HEK293 (cell line): ENCODE data around the gene BAHD1.
A peak's percentile ranks its signal among the peaks of the same experiment; 100 is the strongest.

Experiments used
- HOXA7 ChIP-seq: sonication (generic); formaldehyde crosslinking; IDR thresholded peaks from 2 replicates; pipeline ENCODE4 v1.8.1; 2022; ENCODE audit warnings: missing genetic modification reagents, borderline replicate concordance
- MYNN ChIP-seq: fragments of 450-650 bp; formaldehyde crosslinking; IDR thresholded peaks from 2 replicates; pipeline ENCODE4 v1.5.1; 2016; ENCODE audit warnings: missing biosample characterization, missing genetic modification characterization, borderline replicate concordance
- RBAK ChIP-seq: fragments of 450-650 bp; formaldehyde crosslinking; IDR thresholded peaks from 2 replicates; pipeline ENCODE4 v1.5.1; 2016; ENCODE audit warnings: missing biosample characterization, missing genetic modification characterization
- SALL2 ChIP-seq: fragments of 450-650 bp; formaldehyde crosslinking; IDR thresholded peaks from 2 replicates; pipeline ENCODE4 v1.5.0; 2017; ENCODE audit warnings: missing biosample characterization, mild to moderate bottlenecking, missing genetic modification characterization, borderline replicate concordance
- SETDB1 ChIP-seq: IDR thresholded peaks from one replicate; pipeline ENCODE4 v1.6.1; 2017; ENCODE audit warnings: mild to moderate bottlenecking, low read length, moderate library complexity, mixed read lengths; ENCODE audit not compliant: insufficient read length
- ZNF10 ChIP-seq: fragments of 450-650 bp; formaldehyde crosslinking; IDR thresholded peaks from 2 replicates; pipeline ENCODE4 v1.5.1; 2017; ENCODE audit warnings: missing biosample characterization, missing genetic modification characterization
- ZNF19 ChIP-seq: fragments of 450-650 bp; formaldehyde crosslinking; IDR thresholded peaks from 2 replicates; pipeline ENCODE4; 2016; ENCODE audit warnings: missing biosample characterization, missing genetic modification characterization, low read depth
- ZNF221 ChIP-seq: fragments of 450-650 bp; formaldehyde crosslinking; IDR thresholded peaks from 2 replicates; pipeline ENCODE4 v1.5.1; 2017; ENCODE audit warnings: missing biosample characterization, missing genetic modification characterization, borderline replicate concordance
- ZNF23 ChIP-seq: fragments of 450-650 bp; formaldehyde crosslinking; IDR thresholded peaks from 2 replicates; pipeline ENCODE4 v1.5.1; 2016; ENCODE audit warnings: missing biosample characterization, missing genetic modification characterization, borderline replicate concordance
- ZNF274 ChIP-seq, 2 experiments: fragments of 200-500 bp in 1 of 2; fragments of 450-650 bp in 1 of 2; sonication (Bioruptor generic) in 1 of 2; formaldehyde crosslinking in 1 of 2; IDR thresholded peaks; 2 replicates each; pipeline versions ENCODE4 v1.5.1 to v1.6.1; 2014 to 2016; ENCODE audit warnings: borderline replicate concordance in 1 of 2, inconsistent platforms in 1 of 2, low read length in 1 of 2, missing biosample characterization in 1 of 2, missing genetic modification characterization in 1 of 2
- ZNF366 ChIP-seq: fragments of 450-650 bp; formaldehyde crosslinking; conservative IDR thresholded peaks from 2 replicates; pipeline ENCODE4 v1.5.1; 2016; ENCODE audit warnings: missing biosample characterization, missing genetic modification characterization
- ZNF391 ChIP-seq: fragments of 450-650 bp; formaldehyde crosslinking; IDR thresholded peaks from 2 replicates; pipeline ENCODE4 v1.5.1; 2016; ENCODE audit warnings: low read depth, missing biosample characterization, missing genetic modification characterization, borderline replicate concordance
- ZNF404 ChIP-seq: fragments of 450-650 bp; formaldehyde crosslinking; IDR thresholded peaks from 2 replicates; pipeline ENCODE4 v1.5.1; 2017; ENCODE audit warnings: missing biosample characterization, missing genetic modification characterization
- ZNF426 ChIP-seq: fragments of 450-650 bp; formaldehyde crosslinking; IDR thresholded peaks from 2 replicates; pipeline ENCODE4 v1.5.1; 2017; ENCODE audit warnings: missing biosample characterization, missing genetic modification characterization, mild to moderate bottlenecking, inconsistent platforms, moderate library complexity
- ZNF510 ChIP-seq: fragments of 450-650 bp; formaldehyde crosslinking; IDR thresholded peaks from 2 replicates; pipeline ENCODE4 v1.5.1; 2018; ENCODE audit warnings: mild to moderate bottlenecking, missing genetic modification characterization, missing biosample characterization; ENCODE audit not compliant: insufficient replicate concordance
- ZNF521 ChIP-seq: fragments of 450-650 bp; formaldehyde crosslinking; IDR thresholded peaks from 2 replicates; pipeline ENCODE4 v1.5.1; 2017; ENCODE audit warnings: missing biosample characterization, mild to moderate bottlenecking, missing genetic modification characterization
- ZNF561 ChIP-seq: fragments of 450-650 bp; IDR thresholded peaks from 2 replicates; pipeline ENCODE4 v1.5.1; 2018; ENCODE audit warnings: missing biosample characterization, missing genetic modification characterization, borderline replicate concordance
- ZNF596 ChIP-seq: fragments of 450-650 bp; IDR thresholded peaks from 2 replicates; pipeline ENCODE4 v1.5.0; 2018; ENCODE audit warnings: missing biosample characterization, mild to moderate bottlenecking, missing genetic modification characterization, moderate library complexity
- ZNF626 ChIP-seq: fragments of 450-650 bp; sonication (Bioruptor Pico); formaldehyde crosslinking; IDR thresholded peaks from 2 replicates; pipeline ENCODE4 v1.5.1; 2018; ENCODE audit warnings: missing biosample characterization, missing genetic modification characterization, inconsistent platforms
- ZNF658 ChIP-seq: fragments of 450-650 bp; formaldehyde crosslinking; IDR thresholded peaks from 2 replicates; pipeline ENCODE4; 2016; ENCODE audit warnings: missing biosample characterization, missing genetic modification characterization
- ZNF747 ChIP-seq: fragments of 450-650 bp; formaldehyde crosslinking; IDR thresholded peaks from 2 replicates; pipeline ENCODE4 v1.5.1; 2016; ENCODE audit warnings: missing biosample characterization, missing genetic modification characterization
- ZNF76 ChIP-seq: fragments of 450-650 bp; formaldehyde crosslinking; IDR thresholded peaks from 2 replicates; pipeline ENCODE4; 2016; ENCODE audit warnings: low read depth, missing biosample characterization, missing genetic modification characterization, borderline replicate concordance
- ZNF777 ChIP-seq: fragments of 450-650 bp; formaldehyde crosslinking; IDR thresholded peaks from 2 replicates; pipeline ENCODE4 v1.5.1; 2017; ENCODE audit warnings: missing biosample characterization, missing genetic modification characterization, borderline replicate concordance
- ZNF792 ChIP-seq: fragments of 450-650 bp; formaldehyde crosslinking; IDR thresholded peaks from 2 replicates; pipeline ENCODE4 v1.5.1; 2016; ENCODE audit warnings: missing biosample characterization, missing genetic modification characterization
- ZSCAN23 ChIP-seq: fragments of 450-650 bp; formaldehyde crosslinking; IDR thresholded peaks from 2 replicates; pipeline ENCODE4 v1.5.1; 2016; ENCODE audit warnings: missing biosample characterization, missing genetic modification characterization
- TF ChIP-seq, protein P1 (sequence below): fragments of 450-650 bp; formaldehyde crosslinking; IDR thresholded peaks from 2 replicates; pipeline ENCODE4 v1.5.1; 2017; ENCODE audit warnings: missing biosample characterization, missing genetic modification characterization
- TF ChIP-seq, protein P2 (sequence below): fragments of 450-650 bp; formaldehyde crosslinking; IDR thresholded peaks from 2 replicates; pipeline ENCODE4 v1.5.1; 2017; ENCODE audit warnings: missing biosample characterization, mild to moderate bottlenecking, missing genetic modification characterization, moderate library complexity
- TF ChIP-seq, protein P3 (sequence below): fragments of 450-650 bp; formaldehyde crosslinking; IDR thresholded peaks from 2 replicates; pipeline ENCODE4 v1.5.1; 2016; ENCODE audit warnings: missing biosample characterization, missing genetic modification characterization
- TF ChIP-seq, protein P4 (sequence below): fragments of 450-650 bp; formaldehyde crosslinking; IDR thresholded peaks from 2 replicates; pipeline ENCODE4 v1.5.1; 2016; ENCODE audit warnings: missing biosample characterization, missing genetic modification characterization

BAHD1 gene

DNA sequence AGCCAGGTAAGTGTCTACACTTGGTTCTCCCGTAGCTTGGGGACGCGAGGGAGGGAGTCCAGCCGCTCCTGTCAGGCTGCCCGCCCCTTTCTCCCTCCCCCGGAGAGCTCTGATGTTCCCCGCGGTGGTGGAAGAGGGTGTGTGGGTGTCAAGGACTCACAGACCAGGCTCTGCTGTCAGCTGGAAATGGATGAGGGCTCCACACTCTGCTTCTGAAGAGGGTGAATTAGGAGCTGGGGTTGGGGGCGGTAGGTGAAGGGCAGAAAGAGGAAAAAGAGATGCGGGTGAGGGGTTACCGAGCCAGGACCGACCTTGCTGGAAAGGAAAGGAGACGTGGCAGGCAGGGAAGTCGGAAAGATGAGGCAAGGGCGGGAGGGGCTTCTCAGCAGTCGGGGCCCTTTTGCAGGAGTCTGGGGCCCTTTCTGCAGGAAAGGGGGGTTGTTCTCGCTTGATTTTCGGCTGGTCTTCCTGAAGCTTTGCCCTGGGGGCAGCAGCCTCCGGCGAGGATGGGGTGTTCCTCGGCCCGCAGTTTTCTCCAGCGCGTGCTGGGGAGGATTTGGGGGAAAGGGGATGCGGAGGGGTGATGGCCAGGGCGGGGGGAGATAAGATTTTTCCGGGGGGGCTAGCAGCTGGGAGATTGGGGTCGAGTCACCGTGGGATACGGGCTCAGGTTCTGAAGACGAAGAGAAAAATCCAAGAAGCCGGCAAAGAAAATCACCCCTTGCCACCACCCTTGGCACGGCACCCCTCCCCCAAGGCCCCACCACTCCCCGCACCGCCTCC is 602 bp upstream of the BAHD1 start (continued):
- TF ChIP-seq ZNF426 (no peak), MYNN (tag by site-specific recombination) (no peak), SETDB1 (no peak), ZNF76 (peak; percentile 14; the same call in 1 of the 2 replicates), ZNF561 (no peak), ZNF747 (tag by site-specific recombination) (no peak), ZNF366 (tag by site-specific recombination) (peak; percentile 51), ZNF626 (tag by site-specific recombination) (no peak), ZNF792 (tag by site-specific recombination) (no peak), ZNF221 (tag by site-specific recombination) (no peak), ZSCAN23 (tag by site-specific recombination) (no peak), RBAK (tag by site-specific recombination) (no peak), HOXA7 (no peak), ZNF510 (tag by site-specific recombination) (no peak), ZNF521 (tag by site-specific recombination) (no peak), ZNF658 (no peak), ZNF10 (no peak), ZNF404 (tag by site-specific recombination) (no peak), ZNF23 (tag by site-specific recombination) (no peak), ZNF777 (tag by site-specific recombination) (no peak), ZNF596 (tag by site-specific recombination) (no peak), ZNF19 (tag by site-specific recombination) (no peak), ZNF274 (IDR thresholded peaks at IDR 0.05; ENCODE audit: low read length) (no peak), ZNF274 (tag by site-specific recombination; IDR thresholded peaks at IDR 0.05; ENCODE audit: borderline replicate concordance) (no peak), ZNF391 (tag by site-specific recombination) (no peak), SALL2 (tag by site-specific recombination) (no peak)
- TF ChIP-seq, protein P1, sequence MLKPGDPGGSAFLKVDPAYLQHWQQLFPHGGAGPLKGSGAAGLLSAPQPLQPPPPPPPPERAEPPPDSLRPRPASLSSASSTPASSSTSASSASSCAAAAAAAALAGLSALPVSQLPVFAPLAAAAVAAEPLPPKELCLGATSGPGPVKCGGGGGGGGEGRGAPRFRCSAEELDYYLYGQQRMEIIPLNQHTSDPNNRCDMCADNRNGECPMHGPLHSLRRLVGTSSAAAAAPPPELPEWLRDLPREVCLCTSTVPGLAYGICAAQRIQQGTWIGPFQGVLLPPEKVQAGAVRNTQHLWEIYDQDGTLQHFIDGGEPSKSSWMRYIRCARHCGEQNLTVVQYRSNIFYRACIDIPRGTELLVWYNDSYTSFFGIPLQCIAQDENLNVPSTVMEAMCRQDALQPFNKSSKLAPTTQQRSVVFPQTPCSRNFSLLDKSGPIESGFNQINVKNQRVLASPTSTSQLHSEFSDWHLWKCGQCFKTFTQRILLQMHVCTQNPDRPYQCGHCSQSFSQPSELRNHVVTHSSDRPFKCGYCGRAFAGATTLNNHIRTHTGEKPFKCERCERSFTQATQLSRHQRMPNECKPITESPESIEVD: no peak
- TF ChIP-seq, protein P2, sequence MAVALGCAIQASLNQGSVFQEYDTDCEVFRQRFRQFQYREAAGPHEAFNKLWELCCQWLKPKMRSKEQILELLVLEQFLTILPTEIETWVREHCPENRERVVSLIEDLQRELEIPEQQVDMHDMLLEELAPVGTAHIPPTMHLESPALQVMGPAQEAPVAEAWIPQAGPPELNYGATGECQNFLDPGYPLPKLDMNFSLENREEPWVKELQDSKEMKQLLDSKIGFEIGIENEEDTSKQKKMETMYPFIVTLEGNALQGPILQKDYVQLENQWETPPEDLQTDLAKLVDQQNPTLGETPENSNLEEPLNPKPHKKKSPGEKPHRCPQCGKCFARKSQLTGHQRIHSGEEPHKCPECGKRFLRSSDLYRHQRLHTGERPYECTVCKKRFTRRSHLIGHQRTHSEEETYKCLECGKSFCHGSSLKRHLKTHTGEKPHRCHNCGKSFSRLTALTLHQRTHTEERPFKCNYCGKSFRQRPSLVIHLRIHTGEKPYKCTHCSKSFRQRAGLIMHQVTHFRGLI: no peak
- TF ChIP-seq, protein P3, sequence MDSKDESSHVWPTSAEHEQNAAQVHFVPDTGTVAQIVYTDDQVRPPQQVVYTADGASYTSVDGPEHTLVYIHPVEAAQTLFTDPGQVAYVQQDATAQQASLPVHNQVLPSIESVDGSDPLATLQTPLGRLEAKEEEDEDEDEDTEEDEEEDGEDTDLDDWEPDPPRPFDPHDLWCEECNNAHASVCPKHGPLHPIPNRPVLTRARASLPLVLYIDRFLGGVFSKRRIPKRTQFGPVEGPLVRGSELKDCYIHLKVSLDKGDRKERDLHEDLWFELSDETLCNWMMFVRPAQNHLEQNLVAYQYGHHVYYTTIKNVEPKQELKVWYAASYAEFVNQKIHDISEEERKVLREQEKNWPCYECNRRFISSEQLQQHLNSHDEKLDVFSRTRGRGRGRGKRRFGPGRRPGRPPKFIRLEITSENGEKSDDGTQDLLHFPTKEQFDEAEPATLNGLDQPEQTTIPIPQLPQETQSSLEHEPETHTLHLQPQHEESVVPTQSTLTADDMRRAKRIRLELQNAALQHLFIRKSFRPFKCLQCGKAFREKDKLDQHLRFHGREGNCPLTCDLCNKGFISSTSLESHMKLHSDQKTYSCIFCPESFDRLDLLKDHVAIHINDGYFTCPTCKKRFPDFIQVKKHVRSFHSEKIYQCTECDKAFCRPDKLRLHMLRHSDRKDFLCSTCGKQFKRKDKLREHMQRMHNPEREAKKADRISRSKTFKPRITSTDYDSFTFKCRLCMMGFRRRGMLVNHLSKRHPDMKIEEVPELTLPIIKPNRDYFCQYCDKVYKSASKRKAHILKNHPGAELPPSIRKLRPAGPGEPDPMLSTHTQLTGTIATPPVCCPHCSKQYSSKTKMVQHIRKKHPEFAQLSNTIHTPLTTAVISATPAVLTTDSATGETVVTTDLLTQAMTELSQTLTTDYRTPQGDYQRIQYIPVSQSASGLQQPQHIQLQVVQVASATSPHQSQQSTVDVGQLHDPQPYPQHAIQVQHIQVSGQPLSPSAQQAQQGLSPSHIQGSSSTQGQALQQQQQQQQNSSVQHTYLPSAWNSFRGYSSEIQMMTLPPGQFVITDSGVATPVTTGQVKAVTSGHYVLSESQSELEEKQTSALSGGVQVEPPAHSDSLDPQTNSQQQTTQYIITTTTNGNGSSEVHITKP (tag by site-specific recombination): peak; percentile 87
- TF ChIP-seq, protein P4, sequence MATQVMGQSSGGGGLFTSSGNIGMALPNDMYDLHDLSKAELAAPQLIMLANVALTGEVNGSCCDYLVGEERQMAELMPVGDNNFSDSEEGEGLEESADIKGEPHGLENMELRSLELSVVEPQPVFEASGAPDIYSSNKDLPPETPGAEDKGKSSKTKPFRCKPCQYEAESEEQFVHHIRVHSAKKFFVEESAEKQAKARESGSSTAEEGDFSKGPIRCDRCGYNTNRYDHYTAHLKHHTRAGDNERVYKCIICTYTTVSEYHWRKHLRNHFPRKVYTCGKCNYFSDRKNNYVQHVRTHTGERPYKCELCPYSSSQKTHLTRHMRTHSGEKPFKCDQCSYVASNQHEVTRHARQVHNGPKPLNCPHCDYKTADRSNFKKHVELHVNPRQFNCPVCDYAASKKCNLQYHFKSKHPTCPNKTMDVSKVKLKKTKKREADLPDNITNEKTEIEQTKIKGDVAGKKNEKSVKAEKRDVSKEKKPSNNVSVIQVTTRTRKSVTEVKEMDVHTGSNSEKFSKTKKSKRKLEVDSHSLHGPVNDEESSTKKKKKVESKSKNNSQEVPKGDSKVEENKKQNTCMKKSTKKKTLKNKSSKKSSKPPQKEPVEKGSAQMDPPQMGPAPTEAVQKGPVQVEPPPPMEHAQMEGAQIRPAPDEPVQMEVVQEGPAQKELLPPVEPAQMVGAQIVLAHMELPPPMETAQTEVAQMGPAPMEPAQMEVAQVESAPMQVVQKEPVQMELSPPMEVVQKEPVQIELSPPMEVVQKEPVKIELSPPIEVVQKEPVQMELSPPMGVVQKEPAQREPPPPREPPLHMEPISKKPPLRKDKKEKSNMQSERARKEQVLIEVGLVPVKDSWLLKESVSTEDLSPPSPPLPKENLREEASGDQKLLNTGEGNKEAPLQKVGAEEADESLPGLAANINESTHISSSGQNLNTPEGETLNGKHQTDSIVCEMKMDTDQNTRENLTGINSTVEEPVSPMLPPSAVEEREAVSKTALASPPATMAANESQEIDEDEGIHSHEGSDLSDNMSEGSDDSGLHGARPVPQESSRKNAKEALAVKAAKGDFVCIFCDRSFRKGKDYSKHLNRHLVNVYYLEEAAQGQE: no peak
